Inferior parietal cortex (tissue), 1 donor: Measurements from ENCODE around the gene FRMD4A.
"Not testable (repeated sequence)": the region's sequence is repeated elsewhere in the genome, so short reads cannot be mapped to it uniquely, and the experiment has no call there.

ENCODE experiments used
- DNase-seq: peaks from one replicate; pipeline ENCODE4 v3.0.0-alpha.2; 2016; ENCODE audit errors: extremely low spot score

Gene FRMD4A

DNA sequence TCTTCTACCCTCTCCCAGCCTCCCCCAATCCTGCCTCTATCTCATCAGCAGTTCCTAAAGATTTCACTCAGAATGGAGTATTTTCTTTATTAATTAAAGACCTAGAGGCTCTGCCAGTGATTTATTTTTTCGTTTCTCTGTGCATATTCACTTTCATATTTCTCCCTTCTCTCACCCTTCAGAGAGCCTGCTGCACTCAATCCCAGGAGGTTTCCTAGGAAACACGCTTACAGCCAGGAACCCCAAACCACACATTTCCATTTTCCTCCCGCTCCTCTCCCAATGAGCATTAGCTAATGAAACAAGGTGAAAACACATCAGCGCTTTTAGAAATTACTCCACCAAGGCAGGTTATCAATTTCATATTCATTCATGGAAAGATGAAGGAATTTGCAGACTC is 180.2 kb downstream of the FRMD4A start:
- no peak for DNase-seq

GRCh38 chr10:14146501-14146900 is 184.2 kb downstream of the FRMD4A start:
- no peak for DNase-seq

- DNase-seq: no peak
Observed at GRCh38 chr10:14146025-14146424, 184.7 kb downstream of the FRMD4A start.

DNA sequence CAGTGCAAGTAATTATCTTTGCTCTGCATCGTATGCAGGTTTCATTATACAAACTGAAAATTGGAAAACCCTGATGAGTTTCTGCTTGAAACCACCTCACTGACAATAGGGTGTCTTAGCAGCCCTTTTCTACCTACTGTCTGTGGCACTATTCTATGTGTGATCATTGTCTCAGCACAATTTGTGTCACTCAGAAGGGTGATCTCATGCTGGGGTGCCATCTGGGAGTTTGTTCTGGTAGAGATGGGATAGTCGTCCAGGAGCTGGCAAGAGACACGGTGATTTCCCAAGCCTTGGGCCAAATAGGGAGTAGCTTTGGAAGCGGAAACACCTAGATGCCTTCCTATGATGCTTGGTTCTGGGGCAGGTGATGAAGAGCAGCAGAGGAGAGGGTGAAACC is 186.3 kb downstream of the FRMD4A start:
- no peak for DNase-seq

DNA sequence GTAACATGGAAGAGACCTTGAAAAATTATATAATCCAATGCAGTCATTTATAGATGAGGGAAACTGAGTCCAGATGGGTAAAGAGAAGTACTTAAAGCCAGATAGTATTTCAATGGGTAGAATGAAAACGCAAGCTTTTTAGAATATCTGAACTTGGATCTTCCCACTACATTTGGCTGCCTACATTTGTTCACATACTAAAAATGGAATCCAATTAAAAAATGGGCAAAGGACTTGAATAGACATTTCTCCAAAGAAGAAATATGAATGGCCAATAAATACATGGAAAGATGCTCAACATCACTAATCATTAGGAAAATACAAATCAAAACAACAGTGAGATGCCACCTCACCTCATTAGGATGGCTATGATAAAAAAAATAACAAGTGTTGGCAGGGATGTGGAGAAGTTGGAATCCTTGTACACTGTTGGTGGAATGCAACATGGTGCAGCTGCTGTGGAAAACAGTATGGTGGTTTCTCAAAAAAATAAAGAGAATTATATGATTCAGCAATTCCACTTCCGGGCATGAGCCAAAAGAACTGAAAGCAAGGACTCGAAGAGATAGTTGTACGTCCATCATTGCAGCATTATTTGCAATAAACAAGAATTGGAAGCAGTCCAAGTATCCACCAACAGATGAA is 188.0 kb downstream of the FRMD4A start:
- DNase-seq: no peak

DNA sequence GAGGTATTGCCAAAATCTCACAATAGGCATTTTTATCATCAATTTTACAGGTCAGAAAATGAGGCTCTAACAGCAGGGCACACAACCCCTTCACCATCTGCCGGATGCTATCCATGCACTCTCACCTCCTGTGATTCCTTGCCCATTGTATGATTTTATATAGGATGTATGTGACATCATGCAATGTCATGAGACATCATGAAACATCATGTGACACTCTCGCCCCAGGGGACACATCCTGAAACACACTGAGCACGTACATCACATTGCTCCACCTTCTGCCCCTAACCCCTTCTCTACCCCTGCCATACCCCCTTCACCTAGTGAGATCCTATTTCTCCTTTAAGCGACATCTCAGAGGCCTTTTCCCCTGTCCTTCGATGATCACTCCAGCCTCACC is 189.4 kb downstream of the FRMD4A start:
- DNase-seq: no peak

- DNase-seq: no peak
Observed at GRCh38 chr10:14137391-14137790, 193.3 kb downstream of the FRMD4A start.

- not testable (repeated sequence) for DNase-seq
Observed at GRCh38 chr10:14135196-14135595, 195.5 kb downstream of the FRMD4A start.

DNA sequence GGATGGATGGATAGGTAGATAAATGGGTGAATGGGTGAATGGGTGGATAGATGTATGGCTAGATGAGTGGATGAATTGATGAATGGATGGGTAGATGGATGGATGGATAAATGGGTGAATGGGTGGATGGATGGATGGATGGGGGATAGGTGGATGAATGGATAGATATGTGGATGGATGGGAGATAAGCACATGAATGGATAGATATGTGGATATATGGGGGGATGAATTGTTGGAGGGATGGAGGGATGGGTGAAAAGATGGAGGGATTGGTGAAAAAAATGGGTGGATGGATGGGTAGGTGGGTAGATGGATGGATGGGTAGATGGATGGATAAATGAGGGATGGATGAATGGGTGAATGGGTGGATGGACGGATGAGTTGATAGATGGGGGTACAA is 196.4 kb downstream of the FRMD4A start:
- no peak for DNase-seq

DNA sequence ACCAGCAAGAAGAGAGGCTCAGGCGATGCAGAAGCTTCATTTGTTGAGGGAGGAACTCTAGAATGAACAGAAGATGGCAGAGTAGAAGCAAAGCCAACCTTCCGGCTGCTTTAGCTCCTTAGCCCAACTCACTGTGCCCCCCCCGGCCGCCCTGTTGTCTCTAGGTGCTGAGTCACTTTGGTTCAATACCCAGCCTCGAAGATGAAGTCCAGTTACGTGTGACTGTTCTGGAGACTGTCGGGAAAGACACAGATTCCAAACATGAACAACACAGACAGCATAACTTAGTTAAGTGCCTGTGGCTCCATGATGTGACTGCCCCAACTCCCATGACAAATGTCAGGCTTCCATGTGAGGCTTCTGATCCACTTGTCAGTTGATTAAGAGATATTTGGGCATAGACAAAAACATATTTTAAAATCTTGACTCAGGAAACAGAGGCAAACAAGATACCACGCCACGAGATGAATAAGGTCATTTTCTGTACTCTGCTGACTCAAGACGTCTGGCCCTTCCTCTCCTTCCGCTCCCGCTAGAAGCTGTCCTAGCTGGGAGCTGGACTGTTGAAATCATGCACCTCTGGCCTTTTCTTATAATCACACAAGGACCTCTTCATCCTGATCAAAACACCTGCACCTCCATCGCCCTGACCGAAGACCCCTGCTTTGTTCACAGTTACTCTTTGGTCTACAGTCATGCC is 199.3 kb downstream of the FRMD4A start:
- no peak for DNase-seq

DNA sequence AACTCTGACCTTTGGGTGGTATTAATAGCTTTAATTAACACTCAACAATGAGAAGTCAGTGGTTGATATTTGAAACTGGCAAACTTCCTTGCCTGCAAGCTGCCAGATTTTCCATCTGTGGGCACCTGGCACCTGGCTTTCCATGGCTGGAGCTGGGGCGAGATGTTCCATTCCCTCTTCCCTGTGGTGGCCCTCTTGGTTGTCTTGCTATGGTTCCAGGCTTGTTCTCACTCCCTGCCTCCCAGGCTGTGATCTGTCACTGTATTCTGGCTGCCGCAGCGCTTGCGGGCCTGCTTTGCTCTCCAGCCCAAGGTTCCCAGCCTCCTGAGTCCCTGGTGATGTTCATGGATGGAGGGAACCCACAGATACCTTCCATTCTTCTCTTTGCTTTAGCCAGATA is 201.0 kb downstream of the FRMD4A start:
- no peak for DNase-seq

DNA sequence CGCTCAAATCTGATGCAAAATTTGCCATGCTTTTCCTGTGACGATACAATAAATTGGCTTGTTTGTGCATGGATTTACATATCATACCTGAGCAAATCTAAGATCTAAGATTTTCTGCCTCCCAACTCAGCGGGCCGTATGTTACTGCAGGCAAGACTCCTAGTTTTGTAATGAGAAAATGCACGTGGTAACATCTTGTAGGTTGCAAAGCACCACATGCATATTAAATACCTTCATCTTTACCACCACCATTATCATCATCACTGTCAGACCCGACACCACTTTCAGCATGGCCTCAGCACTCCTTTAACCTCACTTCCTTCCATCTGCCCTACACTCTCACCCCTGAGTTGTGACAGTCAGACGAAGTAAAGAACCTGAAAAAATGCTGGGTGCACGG is 202.2 kb downstream of the FRMD4A start:
- no peak for DNase-seq

- no peak for DNase-seq
Observed at GRCh38 chr10:14126697-14127440, 203.9 kb downstream of the FRMD4A start.

DNA sequence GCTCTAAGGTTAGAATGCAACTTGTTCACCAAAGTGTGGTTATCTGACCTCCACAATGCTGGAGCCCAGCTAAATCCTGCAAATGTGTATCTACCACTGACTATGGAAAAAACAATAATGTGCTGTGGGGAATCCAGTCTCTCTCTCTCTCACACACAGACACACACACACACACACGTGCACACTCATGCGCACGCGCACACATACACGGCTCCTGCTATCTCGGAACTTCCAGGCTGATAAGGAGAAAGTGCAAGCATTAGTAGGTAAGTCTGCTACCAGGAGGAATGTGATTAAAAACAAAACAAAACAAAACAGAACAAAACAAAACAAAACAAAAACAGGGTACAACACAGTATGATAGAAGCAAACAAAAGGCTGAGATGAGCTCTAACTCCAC is 205.2 kb downstream of the FRMD4A start:
- DNase-seq: no peak

GRCh38 chr10:14124941-14125340 is 205.8 kb downstream of the FRMD4A start:
- DNase-seq: no peak

DNA sequence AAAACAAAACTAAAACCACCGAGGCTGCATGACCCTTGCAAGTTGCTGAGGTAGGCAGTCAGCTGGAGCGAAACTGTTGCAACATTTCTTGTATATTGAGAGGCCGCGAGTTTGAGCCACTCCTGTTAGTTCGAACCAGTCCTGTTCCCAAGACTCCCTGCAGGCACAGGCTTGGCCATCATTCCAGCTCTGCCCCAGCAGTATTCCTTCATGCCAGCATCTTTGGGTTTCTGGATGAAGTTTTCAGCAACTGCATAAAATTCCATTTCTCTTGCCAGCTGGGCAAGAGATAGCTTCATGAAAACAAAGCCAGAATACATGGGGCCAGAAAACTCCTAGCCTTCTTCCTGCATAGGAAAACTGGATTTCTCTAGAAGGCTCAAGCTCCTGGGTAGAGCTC is 207.6 kb downstream of the FRMD4A start:
- no peak for DNase-seq

- DNase-seq: no peak
Observed at GRCh38 chr10:14120812-14121211, 209.9 kb downstream of the FRMD4A start.

DNA sequence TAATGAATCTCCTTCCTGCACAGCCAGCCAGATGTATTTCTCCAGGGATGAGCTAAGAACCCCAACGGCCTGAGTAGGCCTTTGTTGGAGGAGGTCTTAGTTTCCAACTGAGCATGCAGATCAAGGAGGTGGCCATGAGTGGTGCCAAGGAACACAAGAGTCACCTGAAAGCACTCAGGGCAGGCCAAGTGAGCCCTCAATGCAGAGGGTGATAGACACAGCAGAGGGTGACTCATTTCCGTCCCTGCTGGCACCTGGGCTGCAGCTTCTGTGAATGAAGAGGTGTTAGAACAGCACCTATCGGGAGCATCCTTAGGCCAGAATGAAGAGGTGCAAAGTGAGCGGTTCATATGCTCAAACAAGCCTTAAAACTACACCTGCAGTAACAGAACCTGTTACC is 211.8 kb downstream of the FRMD4A start:
- DNase-seq: no peak

GRCh38 chr10:14116837-14117236 is 213.9 kb downstream of the FRMD4A start:
- DNase-seq: no peak

- no peak for DNase-seq
Observed at GRCh38 chr10:14116021-14116420, 214.7 kb downstream of the FRMD4A start.

DNA sequence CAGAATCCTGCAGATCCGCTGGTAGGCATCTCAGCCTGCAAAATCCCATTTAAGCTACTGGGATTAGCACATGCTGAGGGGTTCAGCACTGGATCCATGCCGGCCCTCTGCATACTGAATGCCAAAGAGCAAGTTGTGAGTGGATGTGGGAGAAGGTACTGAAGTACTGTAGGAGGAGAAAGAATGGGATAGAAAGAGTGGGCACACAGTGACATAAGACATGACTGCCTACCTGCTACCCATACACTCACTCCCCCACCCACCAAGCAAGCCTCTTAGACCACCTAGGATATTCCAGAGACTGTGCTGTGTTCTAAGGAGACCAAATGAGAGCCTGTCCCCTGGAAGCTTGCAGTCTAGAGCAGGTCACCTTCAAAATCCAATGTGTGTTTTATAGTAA is 215.9 kb downstream of the FRMD4A start:
- DNase-seq: no peak

- DNase-seq: no peak
Observed at GRCh38 chr10:14112056-14112455, 218.7 kb downstream of the FRMD4A start.

- DNase-seq: no peak
Observed at GRCh38 chr10:14111208-14111607, 219.5 kb downstream of the FRMD4A start.
